Forelimb muscle (tissue), 1 donor: ENCODE results near the gene C16orf96. TPM values are rescaled to one million over a fixed set of nuclear protein-coding genes. Genes with fewer than 3 reads are reported as not detected.
"Not testable (repeated sequence)": the region's sequence is repeated elsewhere in the genome, so short reads cannot be mapped to it uniquely, and the experiment has no call there.

Source experiments
- DNase-seq: peaks from one replicate; pipeline ENCODE4 v3.0.0-alpha.2; 2013; ENCODE audit warnings: low read depth
- polyA plus RNA-seq: library from polyadenylated mRNA; unstranded; fragments of 120-200 nt; gene quantifications from one replicate; pipeline ENCODE4 v1.2.1, GENCODE V29; 2013; ENCODE audit not compliant: insufficient read length

The C16orf96 gene
- polyA plus RNA-seq, 1 donor: 0.73 TPM

GRCh38 chr16:4566144-4566543, 10.0 kb downstream of the C16orf96 start:
- no peak for DNase-seq

- DNase-seq: no peak
Measured at GRCh38 chr16:4570086-4570485, 13.9 kb downstream of the C16orf96 start.

- DNase-seq: no peak
Measured at GRCh38 chr16:4570688-4571321, 14.7 kb downstream of the C16orf96 start.

GRCh38 chr16:4572715-4573114, 16.6 kb downstream of the C16orf96 start:
- DNase-seq: no peak

GRCh38 chr16:4573926-4574325, 17.8 kb downstream of the C16orf96 start:
- not testable (repeated sequence) for DNase-seq

GRCh38 chr16:4574919-4575705, 19.0 kb downstream of the C16orf96 start:
- no peak for DNase-seq

- no peak for DNase-seq
Measured at GRCh38 chr16:4576008-4576407, 19.9 kb downstream of the C16orf96 start.

- DNase-seq: no peak
Measured at GRCh38 chr16:4578961-4579530, 22.9 kb downstream of the C16orf96 start.

GRCh38 chr16:4580250-4580649, 24.1 kb downstream of the C16orf96 start:
- no peak for DNase-seq

- no peak for DNase-seq
Measured at GRCh38 chr16:4583906-4584305, 27.8 kb downstream of the C16orf96 start.

GRCh38 chr16:4586291-4586690, 30.2 kb downstream of the C16orf96 start:
- DNase-seq: no peak

- no peak for DNase-seq
Measured at GRCh38 chr16:4588386-4588785, 32.2 kb downstream of the C16orf96 start.

- no peak for DNase-seq
Measured at GRCh38 chr16:4588961-4589360, 32.8 kb downstream of the C16orf96 start.

GRCh38 chr16:4591191-4591590, 35.1 kb downstream of the C16orf96 start:
- no peak for DNase-seq

GRCh38 chr16:4591706-4592470, 35.7 kb downstream of the C16orf96 start:
- DNase-seq: no peak

- no peak for DNase-seq
Measured at GRCh38 chr16:4593086-4593485, 36.9 kb downstream of the C16orf96 start.

- no peak for DNase-seq
Measured at GRCh38 chr16:4594433-4595410, 38.6 kb downstream of the C16orf96 start.

GRCh38 chr16:4597174-4597573, 41.0 kb downstream of the C16orf96 start:
- no peak for DNase-seq

- DNase-seq: no peak
Measured at GRCh38 chr16:4599037-4599436, 42.9 kb downstream of the C16orf96 start.

GRCh38 chr16:4599545-4599944, 43.4 kb downstream of the C16orf96 start:
- DNase-seq: no peak
